Measurements from ENCODE around the gene LIPT2.

The LIPT2 gene

GRCh38 chr11:74479732-74480123 is 13.8 kb downstream of the LIPT2 start:
- Histone ChIP-seq H3K4me2 (ENCODE audit: low read length) (no peak overlapping the region), H2AFZ (ENCODE audit: insufficient read depth, low read length, poor library complexity) (no peak overlapping the region), H3K27me3 (ENCODE audit: insufficient read depth, low read length) (no peaks in the 10 kb centered on the region), H3K36me3 (ENCODE audit: control insufficient read depth in 1 of 2, insufficient read depth in 2 of 2, low read length in 2 of 2) (no peaks in the 10 kb centered on the region), H3K4me1 (ENCODE audit: control insufficient read depth in 1 of 2, insufficient read depth in 2 of 2, low read length in 2 of 2) (no peaks in the 10 kb centered on the region), H4K12ac (ENCODE audit: low read depth, low read length) (no peak overlapping the region), H3K27ac (ENCODE audit: low read depth, low read length) (no peak overlapping the region), H3K79me1 (ENCODE audit: low read length) (no peaks in the 10 kb centered on the region), H2BK120ac (ENCODE audit: insufficient read depth, low read length, poor library complexity) (no peak overlapping the region), H3K79me2 (ENCODE audit: control insufficient read depth, insufficient read depth, low read length, poor library complexity) (no peaks in the 10 kb centered on the region), H3K4ac (ENCODE audit: low read depth, low read length) (no peak overlapping the region), H3K4me3 (ENCODE audit: low read depth, low read length) (no peak overlapping the region), H4K91ac (ENCODE audit: low read depth, low read length) (no peak overlapping the region), H3K18ac (ENCODE audit: low read length) (no peak overlapping the region), H2BK12ac (ENCODE audit: low read length) (no peak overlapping the region), H3K9me3 (ENCODE audit: insufficient read depth, low read depth, low read length) (no peaks in the 10 kb centered on the region), H2AK5ac (ENCODE audit: low read length) (no peak overlapping the region), H3K14ac (ENCODE audit: low read length) (no peak overlapping the region), H3K9ac (ENCODE audit: low read length) (no peak overlapping the region), H2BK5ac (ENCODE audit: low read depth, low read length, poor library complexity) (no peak overlapping the region), H4K8ac (ENCODE audit: low read depth, low read length) (no peak overlapping the region), H3K23ac (ENCODE audit: low read length) (no peak overlapping the region)
- no peak for DNase-seq
- WGBS (ENCODE audit: extremely low coverage, insufficient coverage, insufficient read length): no CpG with 5 or more reads among the region's 1 CpG

- Histone ChIP-seq H3K18ac (ENCODE audit: low read length) (no peak overlapping the region), H3K79me1 (ENCODE audit: low read length) (no peaks in the 10 kb centered on the region), H3K27ac (ENCODE audit: low read depth, low read length) (no peak overlapping the region), H3K79me2 (ENCODE audit: control insufficient read depth, insufficient read depth, low read length, poor library complexity) (no peaks in the 10 kb centered on the region), H3K9me3 (ENCODE audit: insufficient read depth, low read depth, low read length) (no peaks in the 10 kb centered on the region), H3K4me3 (ENCODE audit: low read depth, low read length) (no peak overlapping the region), H2AFZ (ENCODE audit: insufficient read depth, low read length, poor library complexity) (no peak overlapping the region), H3K36me3 (ENCODE audit: control insufficient read depth in 1 of 2, insufficient read depth in 2 of 2, low read length in 2 of 2) (no peaks in the 10 kb centered on the region), H2BK5ac (ENCODE audit: low read depth, low read length, poor library complexity) (no peak overlapping the region), H3K23ac (ENCODE audit: low read length) (no peak overlapping the region), H2BK120ac (ENCODE audit: insufficient read depth, low read length, poor library complexity) (no peak overlapping the region), H3K4me2 (ENCODE audit: low read length) (no peak overlapping the region), H3K4me1 (ENCODE audit: control insufficient read depth in 1 of 2, insufficient read depth in 2 of 2, low read length in 2 of 2) (no peaks in the 10 kb centered on the region), H4K8ac (ENCODE audit: low read depth, low read length) (no peak overlapping the region), H2BK12ac (ENCODE audit: low read length) (no peak overlapping the region), H3K9ac (ENCODE audit: low read length) (no peak overlapping the region), H4K91ac (ENCODE audit: low read depth, low read length) (no peak overlapping the region), H3K4ac (ENCODE audit: low read depth, low read length) (no peak overlapping the region), H3K14ac (ENCODE audit: low read length) (no peak overlapping the region), H3K27me3 (ENCODE audit: insufficient read depth, low read length) (no peaks in the 10 kb centered on the region), H4K12ac (ENCODE audit: low read depth, low read length) (no peak overlapping the region), H2AK5ac (ENCODE audit: low read length) (no peak overlapping the region)
- DNase-seq: no peak
- whole genome bisulfite sequencing (ENCODE audit: extremely low coverage, insufficient coverage, insufficient read length): no CpG with 5 or more reads among the region's 10 CpGs
Observed at GRCh38 chr11:74478877-74479731, 14.4 kb downstream of the LIPT2 start.

GRCh38 chr11:74476536-74476935 is 17.0 kb downstream of the LIPT2 start:
- Histone ChIP-seq H3K79me1 (ENCODE audit: low read length) (no peaks in the 10 kb centered on the region), H3K27me3 (ENCODE audit: insufficient read depth, low read length) (no peaks in the 10 kb centered on the region), H2AK5ac (ENCODE audit: low read length) (no peak overlapping the region), H4K12ac (ENCODE audit: low read depth, low read length) (no peak overlapping the region), H3K18ac (ENCODE audit: low read length) (no peak overlapping the region), H3K27ac (ENCODE audit: low read depth, low read length) (no peak overlapping the region), H3K23ac (ENCODE audit: low read length) (no peak overlapping the region), H3K9ac (ENCODE audit: low read length) (no peak overlapping the region), H2BK5ac (ENCODE audit: low read depth, low read length, poor library complexity) (no peak overlapping the region), H3K9me3 (ENCODE audit: insufficient read depth, low read depth, low read length) (no peaks in the 10 kb centered on the region), H2AFZ (ENCODE audit: insufficient read depth, low read length, poor library complexity) (no peak overlapping the region), H2BK120ac (ENCODE audit: insufficient read depth, low read length, poor library complexity) (no peak overlapping the region), H2BK12ac (ENCODE audit: low read length) (no peak overlapping the region), H3K4me3 (ENCODE audit: low read depth, low read length) (no peak overlapping the region), H3K4ac (ENCODE audit: low read depth, low read length) (no peak overlapping the region), H3K4me2 (ENCODE audit: low read length) (no peak overlapping the region), H3K4me1 (ENCODE audit: control insufficient read depth in 1 of 2, insufficient read depth in 2 of 2, low read length in 2 of 2) (no peaks in the 10 kb centered on the region), H4K8ac (ENCODE audit: low read depth, low read length) (no peak overlapping the region), H3K79me2 (ENCODE audit: control insufficient read depth, insufficient read depth, low read length, poor library complexity) (no peaks in the 10 kb centered on the region), H4K91ac (ENCODE audit: low read depth, low read length) (no peak overlapping the region), H3K14ac (ENCODE audit: low read length) (no peak overlapping the region), H3K36me3 (ENCODE audit: control insufficient read depth in 1 of 2, insufficient read depth in 2 of 2, low read length in 2 of 2) (no peaks in the 10 kb centered on the region)
- no CpG with 5 or more reads among the region's 2 CpGs for WGBS (ENCODE audit: extremely low coverage, insufficient coverage, insufficient read length)
- no peak for DNase-seq

- no peak overlapping the region for H3K9ac ChIP-seq (ENCODE audit: low read length)
- H3K4me3 ChIP-seq (ENCODE audit: low read depth, low read length): no peak overlapping the region
- no CpG with 5 or more reads among the region's 1 CpG for WGBS (ENCODE audit: extremely low coverage, insufficient coverage, insufficient read length)
Observed at GRCh38 chr11:74474316-74474715, 19.2 kb downstream of the LIPT2 start.

More at GRCh38 chr11:74474316-74474715, 19.2 kb downstream of the LIPT2 start:
- Histone ChIP-seq H2BK5ac (ENCODE audit: low read depth, low read length, poor library complexity) (no peak overlapping the region), H4K91ac (ENCODE audit: low read depth, low read length) (no peak overlapping the region), H2BK120ac (ENCODE audit: insufficient read depth, low read length, poor library complexity) (no peak overlapping the region), H3K4me1 (ENCODE audit: control insufficient read depth in 1 of 2, insufficient read depth in 2 of 2, low read length in 2 of 2) (no peaks in the 10 kb centered on the region), H3K27me3 (ENCODE audit: insufficient read depth, low read length) (no peaks in the 10 kb centered on the region), H3K23ac (ENCODE audit: low read length) (no peak overlapping the region), H3K14ac (ENCODE audit: low read length) (no peak overlapping the region), H3K4me2 (ENCODE audit: low read length) (no peak overlapping the region), H3K79me1 (ENCODE audit: low read length) (no peaks in the 10 kb centered on the region), H2AFZ (ENCODE audit: insufficient read depth, low read length, poor library complexity) (no peak overlapping the region), H4K12ac (ENCODE audit: low read depth, low read length) (no peak overlapping the region), H3K9me3 (ENCODE audit: insufficient read depth, low read depth, low read length) (no peaks in the 10 kb centered on the region), H3K36me3 (ENCODE audit: control insufficient read depth in 1 of 2, insufficient read depth in 2 of 2, low read length in 2 of 2) (no peaks in the 10 kb centered on the region), H3K4ac (ENCODE audit: low read depth, low read length) (no peak overlapping the region), H2AK5ac (ENCODE audit: low read length) (no peak overlapping the region), H2BK12ac (ENCODE audit: low read length) (no peak overlapping the region), H3K79me2 (ENCODE audit: control insufficient read depth, insufficient read depth, low read length, poor library complexity) (no peaks in the 10 kb centered on the region), H3K18ac (ENCODE audit: low read length) (no peak overlapping the region), H3K27ac (ENCODE audit: low read depth, low read length) (no peak overlapping the region), H4K8ac (ENCODE audit: low read depth, low read length) (no peak overlapping the region)
- no peak for DNase-seq

Measured in trophoblast cell (in vitro differentiated cells and primary cell).